HG02642 (cell line): Measurements from ENCODE around the gene RAP2A.

Experiments used
- ATAC-seq: cut with Tn5 transposase; IDR thresholded peaks from one replicate; pipeline ENCODE4 v1.9.1; 2021; ENCODE audit warnings: mild to moderate bottlenecking; ENCODE audit not compliant: unreplicated experiment, poor library complexity

The RAP2A gene

DNA sequence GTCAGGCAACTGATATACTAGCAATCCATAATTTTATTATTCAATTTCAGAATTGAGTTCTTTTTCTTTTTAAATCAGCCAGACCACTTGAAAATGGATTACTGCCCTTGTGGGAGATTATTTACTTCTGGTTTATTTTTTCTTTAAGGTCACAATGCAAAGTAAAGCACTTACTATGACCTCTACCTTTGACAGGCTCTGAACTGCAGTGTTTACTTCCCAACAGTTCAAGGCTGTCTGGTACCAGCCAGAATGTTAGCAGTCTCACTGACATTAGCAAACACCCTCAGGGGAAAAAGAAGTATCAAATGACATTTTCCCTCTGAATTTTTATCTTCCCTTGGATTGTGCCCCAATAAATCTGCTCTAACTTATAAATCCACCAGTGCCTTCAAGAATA lies 57.5 kb downstream of the RAP2A start:
- no peak for ATAC-seq

GRCh38 chr13:97492257-97492656 lies 58.3 kb downstream of the RAP2A start:
- ATAC-seq: no peak

GRCh38 chr13:97492684-97493371 lies 58.9 kb downstream of the RAP2A start:
- ATAC-seq: no peak

DNA sequence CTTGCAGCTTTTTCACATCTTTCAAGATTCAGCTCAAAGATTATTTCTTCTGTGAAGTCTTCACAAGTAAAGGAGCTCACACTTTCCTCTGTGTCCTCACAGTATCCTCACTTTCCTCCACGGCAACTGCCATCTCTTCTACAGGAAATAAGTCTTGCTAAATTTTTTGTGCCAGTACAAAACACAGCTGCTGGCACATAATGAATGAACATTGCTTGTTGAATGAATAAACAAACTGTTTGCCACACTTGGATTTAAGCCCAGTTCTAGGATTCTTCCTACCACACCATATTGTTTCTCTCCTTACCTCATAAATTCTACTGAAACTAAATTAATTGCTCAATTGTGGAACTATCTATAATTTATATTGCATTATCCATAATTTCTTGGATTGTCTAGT lies 59.5 kb downstream of the RAP2A start:
- no peak for ATAC-seq

- no peak for ATAC-seq
Observed at GRCh38 chr13:97495678-97496077, 61.7 kb downstream of the RAP2A start.

DNA sequence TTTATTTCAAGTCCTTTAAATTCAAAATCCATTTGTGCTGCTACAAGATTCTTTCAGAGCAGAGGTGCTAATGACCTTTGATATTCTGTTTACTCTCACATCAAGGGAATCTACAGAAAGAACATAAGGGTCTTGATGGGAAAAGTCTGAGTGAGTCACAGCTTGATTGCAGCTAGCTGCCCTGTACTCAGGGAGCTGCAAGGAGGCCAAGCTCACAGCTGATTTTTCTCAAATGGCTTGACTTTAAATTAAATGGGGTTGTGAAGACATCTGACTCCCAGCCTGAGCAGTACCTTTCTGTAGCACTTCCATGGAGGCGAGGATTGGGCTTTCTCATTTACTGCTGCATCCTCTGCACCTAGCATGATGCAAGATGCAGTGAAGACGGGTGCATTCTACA lies 62.5 kb downstream of the RAP2A start:
- no peak for ATAC-seq

- no peak for ATAC-seq
Observed at GRCh38 chr13:97497400-97497799, 63.4 kb downstream of the RAP2A start.

- no peak for ATAC-seq
Observed at GRCh38 chr13:97498419-97498818, 64.5 kb downstream of the RAP2A start.

- no peak for ATAC-seq
Observed at GRCh38 chr13:97499181-97499580, 65.2 kb downstream of the RAP2A start.

DNA sequence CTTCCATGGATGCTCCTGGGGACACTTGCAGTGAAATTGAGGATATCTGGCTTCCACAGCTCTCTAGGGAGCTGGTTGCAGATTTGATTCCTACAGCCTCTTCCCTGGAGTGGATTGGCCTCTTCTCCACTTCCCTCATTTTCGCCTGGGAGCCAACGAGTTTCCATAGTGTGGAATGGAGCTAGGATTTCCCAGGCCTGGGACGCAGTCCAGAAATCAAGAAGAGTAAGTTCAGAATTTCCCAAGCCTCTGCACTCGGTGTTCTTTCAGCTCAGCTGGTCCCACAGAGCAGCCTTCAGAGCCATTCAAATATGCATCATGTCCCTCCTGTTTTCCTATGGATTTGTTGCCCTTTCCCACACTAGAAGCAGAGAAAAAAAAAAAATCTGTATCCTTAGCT lies 68.2 kb downstream of the RAP2A start:
- no peak for ATAC-seq

DNA sequence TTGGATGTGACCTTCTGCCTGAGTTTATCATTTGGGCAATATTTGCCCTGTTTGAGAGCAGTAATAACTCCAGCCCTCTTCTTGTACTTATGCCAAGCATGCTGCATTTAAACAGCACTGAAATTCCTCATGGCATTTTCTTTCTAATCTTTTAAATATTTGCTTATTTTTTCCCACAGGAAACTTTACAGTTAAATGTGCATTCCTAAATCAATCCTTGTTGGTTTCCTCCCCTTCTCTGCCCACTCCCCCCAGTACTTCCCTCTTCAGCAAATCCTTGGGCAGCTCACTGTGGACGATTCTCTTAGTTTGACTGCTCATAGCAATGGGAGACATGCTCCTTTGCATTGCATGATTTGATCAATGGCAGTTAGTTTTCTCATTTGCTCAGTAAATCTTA lies 68.7 kb downstream of the RAP2A start:
- ATAC-seq: no peak

DNA sequence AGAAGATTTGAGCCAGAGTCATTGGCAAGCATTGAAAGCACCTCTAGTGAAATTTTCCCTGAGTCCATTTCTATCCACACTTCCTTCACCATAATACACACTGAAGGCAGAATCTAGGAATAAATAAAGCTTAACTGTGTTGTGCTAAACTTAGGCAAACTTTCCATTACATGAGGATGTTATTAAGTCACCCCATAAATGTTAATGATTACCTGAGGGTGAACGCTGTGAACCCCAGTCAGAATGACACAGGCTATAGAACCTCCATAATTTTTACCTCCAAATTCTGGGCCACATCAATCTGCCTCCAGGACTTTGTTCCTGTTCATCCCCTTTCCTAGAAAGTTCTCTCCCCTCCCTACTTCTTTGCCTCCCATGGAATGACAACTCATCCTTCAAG lies 71.0 kb downstream of the RAP2A start:
- ATAC-seq: no peak

DNA sequence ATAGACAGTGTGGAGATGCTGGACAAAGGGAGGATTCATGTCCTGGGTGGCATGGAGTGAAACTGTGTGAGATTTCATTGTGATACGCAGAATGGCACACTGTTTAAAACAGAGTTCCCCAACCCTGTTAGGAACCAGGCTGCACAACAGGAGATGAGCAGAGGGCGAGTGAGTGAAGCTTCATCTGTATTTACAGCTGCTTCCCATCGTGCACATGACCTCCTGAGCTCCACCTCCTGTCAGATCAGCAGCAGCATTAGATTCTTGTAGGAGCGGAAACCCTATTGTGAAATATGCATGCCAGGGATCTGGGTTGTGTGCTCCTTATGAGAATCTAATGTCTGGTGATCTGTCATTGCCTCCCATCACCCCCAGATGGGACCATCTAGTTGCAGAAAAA lies 72.5 kb downstream of the RAP2A start:
- no peak for ATAC-seq

GRCh38 chr13:97512732-97513131 lies 78.8 kb downstream of the RAP2A start:
- no peak for ATAC-seq

GRCh38 chr13:97515643-97516042 lies 81.7 kb downstream of the RAP2A start:
- ATAC-seq: no peak

DNA sequence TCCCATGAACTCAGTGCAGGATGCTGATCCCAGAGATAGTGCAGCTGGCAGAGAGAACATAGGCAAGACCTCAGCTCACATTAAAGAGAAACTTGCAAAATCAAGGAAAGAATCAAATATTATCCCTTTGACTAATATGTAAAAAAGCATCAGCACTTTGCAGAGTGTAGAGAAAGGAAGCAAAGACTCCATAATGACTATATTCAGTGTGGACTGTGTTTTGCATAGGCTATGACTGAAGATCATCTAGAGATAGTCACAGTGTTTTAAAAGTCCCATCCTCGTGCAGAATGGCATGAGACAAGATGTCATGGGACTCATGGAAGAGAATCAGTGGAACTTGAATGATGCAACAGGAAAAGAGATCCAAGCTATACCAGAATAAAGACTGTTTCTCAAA lies 84.0 kb downstream of the RAP2A start:
- no peak for ATAC-seq
